GM19372 (cell line): Measurements from ENCODE around the gene TMUB1.

Source experiments
- ATAC-seq: cut with Tn5 transposase; IDR thresholded peaks from one replicate; pipeline ENCODE4 v1.9.1; 2021; ENCODE audit warnings: mild to moderate bottlenecking, low read depth, moderate library complexity; ENCODE audit not compliant: unreplicated experiment

TMUB1 gene

DNA sequence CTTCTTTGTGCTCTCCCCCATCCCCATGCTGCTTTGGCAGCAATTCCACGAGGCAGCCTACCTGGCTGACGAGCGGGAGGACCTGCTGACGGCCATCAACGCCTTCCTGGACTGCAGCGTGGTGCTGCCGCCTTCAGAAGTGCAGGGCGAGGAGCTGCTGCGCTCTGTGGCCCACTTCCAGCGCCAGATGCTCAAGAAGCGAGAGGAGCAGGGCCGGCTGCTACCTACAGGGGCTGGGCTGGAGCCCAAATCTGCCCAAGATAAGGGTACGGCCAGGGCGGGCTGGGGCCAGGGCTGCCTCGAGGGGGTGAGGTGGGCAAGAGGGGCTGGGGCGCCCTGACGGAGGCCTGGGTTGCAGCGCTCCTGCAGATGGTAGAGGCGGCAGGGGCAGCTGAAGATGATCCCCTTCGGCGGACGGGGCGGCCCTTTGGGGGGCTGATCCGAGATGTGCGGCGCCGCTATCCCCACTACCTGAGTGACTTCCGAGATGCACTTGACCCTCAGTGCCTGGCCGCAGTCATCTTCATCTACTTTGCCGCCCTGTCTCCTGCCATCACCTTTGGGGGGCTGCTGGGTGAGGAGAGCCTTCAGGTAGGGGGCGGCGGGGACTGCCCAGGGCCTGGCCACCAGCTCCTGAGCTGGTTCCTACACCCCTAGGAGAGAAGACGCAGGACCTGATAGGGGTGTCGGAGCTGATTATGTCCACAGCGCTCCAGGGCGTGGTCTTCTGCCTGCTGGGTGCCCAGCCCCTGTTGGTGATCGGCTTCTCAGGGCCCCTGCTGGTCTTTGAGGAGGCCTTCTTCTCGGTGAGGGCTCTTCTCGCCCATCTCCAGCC, 12.0 kb downstream of the TMUB1 start:
- ATAC-seq = no peak

DNA sequence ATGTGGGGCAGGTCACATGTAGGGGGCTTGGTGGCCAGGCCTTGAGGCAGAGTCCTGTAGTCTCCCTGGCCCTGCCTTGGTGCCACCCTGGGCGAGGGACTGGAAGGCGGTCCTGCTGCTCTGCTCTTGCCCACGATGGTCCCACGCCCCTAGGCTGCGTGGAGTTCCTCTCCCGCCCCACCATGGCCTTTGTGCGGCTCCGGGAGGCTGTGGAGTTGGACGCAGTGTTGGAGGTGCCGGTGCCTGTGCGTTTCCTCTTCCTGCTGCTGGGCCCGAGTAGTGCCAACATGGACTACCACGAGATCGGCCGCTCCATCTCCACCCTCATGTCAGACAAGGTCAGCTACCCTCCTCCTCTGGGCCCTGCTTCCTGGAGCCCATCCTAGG, 12.7 kb downstream of the TMUB1 start:
- ATAC-seq = no peak

DNA sequence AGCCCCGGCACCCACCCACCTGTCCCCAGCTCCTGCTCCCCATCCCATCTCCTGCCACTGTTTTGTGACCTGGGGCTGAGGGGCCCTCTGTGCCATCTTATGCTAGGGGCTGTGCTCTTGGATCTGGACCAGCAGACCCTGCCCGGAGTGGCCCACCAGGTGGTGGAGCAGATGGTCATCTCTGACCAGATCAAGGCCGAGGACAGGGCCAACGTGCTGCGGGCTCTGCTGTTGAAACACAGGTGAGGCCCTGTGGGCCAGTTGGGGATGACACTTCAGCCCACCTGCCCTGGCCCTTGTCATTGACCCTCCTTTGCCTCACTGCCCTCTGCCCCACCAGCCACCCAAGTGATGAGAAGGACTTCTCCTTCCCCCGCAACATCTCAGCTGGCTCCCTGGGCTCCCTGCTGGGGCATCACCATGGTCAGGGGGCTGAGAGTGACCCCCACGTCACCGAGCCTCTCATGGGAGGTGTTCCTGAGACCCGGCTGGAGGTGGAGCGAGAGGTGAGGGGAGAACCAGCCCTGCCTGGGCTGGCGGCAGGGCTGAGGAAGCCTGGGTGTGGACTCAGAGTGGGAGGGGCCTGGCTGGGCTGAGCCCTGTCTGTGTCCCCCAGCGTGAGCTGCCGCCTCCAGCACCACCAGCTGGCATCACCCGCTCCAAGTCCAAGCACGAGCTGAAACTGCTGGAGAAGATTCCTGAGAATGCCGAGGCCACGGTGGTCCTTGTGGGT, 13.3 kb downstream of the TMUB1 start:
- ATAC-seq = no peak

DNA sequence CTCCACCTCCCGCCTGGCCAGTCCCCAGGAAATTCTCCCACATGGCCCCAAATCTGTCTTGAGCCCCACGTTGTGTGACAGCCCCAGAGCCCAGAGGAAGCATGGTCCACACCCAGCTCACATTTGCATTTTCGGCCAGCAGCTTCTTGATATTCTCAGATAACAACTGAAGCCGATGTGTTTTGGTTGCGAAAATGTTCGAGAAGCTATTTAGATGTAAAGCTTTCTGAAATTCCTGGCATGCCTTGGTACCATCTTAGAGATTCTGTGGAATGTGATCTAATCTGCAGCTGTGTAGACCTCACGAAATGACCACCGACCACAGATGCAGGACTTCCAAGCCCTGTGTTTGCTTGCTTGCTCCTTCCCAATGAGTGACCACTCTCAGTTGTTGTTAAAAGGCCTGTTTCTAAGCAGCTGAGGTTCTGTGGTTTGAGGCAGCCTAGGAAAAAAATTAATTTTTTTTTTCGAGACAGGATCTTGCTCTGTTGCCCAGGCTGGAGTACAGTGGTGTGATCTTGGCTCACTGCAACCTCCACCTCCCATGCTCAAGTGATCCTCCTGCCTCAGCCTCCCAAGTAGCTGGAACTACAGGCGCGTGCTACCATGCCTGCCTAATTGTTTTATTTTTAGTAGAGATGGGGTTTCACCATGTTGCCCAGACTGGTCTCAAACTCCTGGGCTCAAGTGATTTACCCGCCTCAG, 15.1 kb downstream of the TMUB1 start:
- ATAC-seq = no peak

DNA sequence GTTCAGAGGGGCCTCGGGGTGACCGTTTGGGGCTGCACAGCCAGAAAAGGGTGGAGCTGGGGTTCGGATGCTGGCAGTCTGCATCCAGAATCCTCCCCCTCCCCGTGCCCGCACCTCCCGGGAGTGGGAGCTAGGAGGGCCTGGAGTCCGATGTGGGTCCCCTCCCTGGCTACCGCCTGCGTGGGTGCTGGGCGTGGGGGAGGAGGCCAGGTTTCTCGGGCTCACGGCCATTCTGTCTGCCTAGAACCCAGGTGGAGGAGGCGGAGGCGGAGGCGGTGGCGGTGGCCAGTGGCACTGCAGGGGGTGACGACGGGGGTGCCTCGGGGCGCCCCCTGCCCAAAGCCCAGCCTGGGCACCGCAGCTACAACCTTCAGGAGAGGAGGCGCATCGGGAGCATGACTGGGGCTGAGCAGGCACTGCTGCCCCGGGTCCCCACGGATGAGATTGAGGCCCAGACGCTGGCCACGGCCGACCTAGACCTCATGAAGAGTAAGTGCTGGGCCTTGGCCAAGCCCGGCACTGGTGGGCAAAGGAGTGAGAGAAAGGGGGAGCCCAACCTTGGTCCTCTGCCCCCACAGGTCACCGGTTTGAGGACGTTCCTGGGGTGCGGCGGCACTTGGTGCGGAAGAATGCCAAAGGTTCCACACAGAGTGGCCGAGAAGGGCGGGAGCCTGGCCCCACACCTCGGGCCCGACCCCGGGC, 16.9 kb downstream of the TMUB1 start:
- ATAC-seq = no peak

DNA sequence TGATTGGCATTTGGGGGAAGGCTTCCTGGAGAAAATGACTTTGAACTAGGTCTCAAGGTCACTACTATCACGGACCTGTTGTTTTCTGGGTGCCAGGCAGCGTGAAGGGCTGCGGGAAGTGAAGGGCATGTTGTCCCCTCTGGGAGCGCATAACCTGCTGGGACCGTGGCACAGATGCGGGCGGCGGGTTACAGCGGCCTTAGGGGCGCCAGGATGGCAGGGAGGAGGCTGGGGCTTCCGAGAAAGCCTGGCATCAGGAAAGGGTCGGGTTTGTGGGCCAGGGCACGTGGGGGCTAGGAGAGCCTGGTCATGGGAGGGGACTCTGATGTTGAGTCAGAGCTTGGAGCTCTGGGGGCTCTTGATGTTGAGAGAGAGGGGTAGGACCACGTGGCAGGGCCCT, 17.8 kb downstream of the TMUB1 start:
- ATAC-seq = no peak

DNA sequence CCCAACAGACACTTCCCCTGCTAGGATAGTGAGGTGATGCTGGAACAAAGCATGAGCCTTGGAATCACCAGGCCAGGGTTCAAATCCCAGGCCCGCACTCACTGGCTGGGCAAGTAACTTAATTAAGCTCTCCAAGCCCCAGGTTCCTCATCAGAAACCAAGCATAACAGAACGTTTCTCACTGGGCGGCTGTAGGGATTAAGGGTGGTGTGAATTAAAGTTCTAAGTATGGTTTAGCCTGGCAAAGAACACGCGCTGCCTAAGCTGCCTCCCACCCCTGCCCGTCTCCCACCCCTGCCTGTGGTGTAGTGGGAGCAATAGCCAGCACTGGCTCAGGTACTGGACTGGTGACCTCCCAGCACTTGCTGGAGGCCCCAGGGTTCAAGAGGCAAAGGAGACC, 18.3 kb downstream of the TMUB1 start:
- no peak for ATAC-seq

DNA sequence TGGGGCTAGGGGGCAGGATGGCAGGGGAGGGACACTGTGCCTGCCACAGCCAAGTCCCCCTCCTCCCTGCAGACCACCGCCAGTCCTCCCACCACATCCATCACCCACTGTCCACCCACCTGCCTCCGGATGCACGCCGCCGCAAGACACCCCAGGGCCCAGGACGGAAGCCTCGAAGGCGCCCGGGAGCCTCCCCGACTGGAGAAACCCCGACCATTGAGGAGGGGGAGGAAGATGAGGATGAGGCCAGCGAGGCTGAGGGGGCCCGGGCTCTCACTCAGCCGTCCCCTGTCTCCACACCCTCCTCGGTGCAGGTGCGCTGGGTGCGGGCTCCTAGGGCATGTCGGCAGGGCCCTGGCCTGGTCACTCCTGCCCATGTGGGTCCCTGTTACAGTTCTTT, 18.8 kb downstream of the TMUB1 start:
- ATAC-seq = no peak

DNA sequence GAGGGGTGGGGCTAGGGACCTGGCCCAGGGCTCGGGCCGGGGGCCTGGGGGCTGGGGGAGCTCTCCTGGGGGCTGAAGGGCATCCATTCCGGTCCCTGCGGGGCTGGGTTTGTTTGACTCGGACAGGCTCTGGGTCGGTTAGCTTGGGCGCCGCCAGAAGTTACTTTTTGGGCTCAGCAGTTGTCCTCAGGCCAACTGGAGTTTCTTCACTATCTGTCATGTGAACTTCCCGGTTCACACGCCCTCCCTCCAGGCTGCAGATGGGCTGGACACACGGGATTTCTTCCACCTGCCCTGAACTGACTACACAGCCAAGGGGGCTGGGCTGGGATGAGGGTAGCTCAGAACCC, 20.1 kb downstream of the TMUB1 start:
- no peak for ATAC-seq

DNA sequence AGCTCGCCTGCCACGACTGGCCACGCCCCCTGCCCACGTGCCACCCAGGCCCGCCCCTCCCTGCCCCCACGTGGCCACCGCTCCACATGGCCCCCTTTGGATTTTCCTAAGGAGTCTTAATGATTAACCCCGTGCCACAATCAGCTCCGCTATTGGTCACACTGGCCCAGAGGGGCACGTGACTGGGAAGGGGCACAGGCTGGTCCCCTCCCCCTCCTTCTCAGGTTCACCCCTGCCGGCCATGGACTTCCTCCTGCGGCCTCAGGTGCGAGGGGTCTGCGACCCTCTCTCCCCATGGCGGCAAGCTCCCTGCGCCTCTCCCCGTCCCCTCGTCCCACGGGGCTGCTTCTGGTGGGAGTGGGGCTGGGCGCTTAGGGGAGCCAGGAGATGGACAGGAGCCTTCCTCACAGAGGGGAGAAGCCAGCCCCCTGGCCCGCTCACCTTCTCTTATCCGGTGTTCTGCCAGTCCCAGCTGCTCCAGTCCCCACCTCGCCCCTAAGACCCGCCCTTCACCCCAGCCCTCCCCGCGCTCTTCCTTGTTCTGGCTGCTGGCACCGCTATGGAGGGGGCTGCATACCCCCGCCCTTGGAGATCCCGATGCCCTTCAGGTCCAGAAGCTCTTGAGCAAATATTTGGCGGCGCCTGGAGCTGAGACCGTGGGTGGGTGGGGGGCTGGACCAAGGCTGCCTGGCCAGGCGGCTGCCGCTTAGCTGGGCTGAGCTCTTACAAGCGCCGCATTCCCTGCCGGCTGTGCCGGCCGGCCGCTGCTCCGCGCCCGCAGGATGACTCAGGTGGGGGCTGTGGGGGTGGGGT, 20.7 kb downstream of the TMUB1 start:
- ATAC-seq = no peak

DNA sequence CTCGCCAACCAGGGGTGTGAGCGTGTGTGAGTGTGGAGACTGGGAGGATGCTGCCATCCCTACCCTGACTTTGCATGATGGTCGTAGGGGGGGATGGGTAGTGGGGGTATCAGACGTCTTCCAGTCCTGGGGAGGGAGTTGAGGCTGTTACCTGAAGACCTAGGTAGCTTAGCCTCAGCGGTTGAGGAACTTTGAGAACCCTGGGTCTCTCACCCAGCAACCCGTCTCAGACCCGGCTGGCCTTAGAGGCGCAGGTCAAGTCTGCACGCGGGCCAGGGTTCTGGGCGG, 21.2 kb downstream of the TMUB1 start:
- no peak for ATAC-seq

DNA sequence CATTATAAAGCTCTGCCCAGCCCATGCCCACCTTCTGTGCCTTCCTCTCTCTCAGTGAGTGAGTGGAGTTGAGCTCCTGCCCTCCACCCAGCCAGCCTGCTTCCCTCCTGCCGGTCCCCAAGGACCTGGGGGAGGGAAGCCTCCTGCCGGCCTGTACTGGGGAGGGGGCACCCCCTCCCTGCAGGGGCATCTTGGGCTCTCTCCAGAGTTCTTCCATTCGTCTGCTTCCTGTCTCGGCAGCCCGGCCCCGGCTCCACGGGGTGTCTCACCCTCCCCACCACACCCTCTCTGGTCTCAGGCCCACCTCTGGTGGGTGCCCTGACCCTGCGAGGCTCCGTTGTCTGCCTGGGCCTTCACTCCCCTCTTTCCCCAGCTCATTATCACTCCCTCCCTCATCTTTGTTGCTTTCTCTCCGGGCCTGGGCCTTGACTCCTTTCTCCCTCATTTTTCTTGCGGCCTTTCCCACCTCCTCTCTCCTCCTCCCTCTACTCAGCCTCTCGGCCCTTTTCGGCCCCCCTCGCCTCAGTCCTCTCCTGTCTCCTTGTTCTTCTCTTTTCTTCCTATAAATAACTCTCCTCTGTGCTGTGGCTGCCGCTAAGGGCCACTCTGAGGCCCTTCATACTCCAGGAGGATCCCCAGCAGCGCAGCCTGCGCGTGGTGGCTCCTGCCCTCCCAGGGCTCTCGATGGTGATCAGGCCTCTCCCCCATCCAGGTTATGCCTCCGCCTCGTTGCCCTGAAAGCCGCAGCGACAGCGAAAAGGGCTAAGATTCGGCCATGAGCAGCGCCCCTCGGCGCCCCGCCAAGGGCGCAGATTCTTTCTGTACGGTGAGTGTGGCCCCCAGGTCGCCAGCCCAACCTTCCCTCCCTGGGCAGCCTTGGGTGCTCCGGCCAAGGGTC, 21.8 kb downstream of the TMUB1 start:
- ATAC-seq = no peak

DNA sequence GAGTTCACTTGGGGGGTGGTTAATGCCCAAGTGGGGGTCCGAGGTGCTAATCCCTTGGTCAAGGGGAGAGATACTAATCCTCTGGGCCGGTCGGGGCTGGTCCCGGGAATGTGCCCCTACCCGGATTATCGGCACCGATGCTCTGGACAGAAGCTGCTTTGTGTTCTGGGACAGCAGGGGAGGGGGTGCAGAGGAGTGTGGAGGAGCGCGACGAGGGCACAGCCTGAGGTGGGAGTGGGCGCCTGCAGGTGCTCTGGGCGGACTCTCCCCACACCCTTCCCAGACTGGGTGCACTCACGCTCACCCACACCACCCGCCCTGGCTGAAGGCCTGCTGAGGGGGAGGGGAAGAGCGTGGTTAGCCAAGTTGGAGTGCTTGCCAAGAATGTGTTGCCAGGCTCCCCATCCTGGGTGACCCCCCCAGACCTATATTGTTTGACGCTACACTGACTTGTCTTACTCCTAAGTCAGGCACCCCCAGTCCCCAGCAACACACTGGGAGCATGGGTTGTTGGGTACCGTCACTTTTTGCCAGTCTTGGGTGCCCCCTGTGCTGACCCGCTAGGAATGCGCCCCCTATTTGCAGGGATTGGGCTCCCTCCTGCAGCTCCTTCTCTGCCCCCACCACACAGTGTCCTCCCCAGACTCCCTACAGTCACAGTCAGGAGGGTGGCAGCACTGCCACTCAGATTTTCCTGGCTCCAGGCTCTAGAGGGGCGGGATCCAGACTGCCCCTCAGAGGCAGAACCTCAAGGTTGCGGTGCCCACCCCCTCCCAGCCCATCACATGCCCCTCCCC, 22.7 kb downstream of the TMUB1 start:
- ATAC-seq = no peak

DNA sequence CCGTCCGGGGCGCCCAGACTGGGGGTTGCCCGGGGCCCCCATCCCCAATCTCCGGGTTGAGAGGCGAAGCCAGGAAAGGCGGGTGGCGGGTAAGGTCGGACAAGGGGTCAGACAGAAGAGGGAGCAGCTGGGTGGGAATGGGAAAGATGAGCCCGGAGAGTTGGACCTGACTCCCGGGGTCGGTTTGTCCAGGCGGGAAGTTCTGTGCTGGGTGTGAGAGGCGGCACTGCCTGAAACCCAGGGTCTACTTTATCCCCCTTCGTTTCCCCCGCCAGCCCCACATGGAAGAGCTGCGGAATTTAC, 23.2 kb downstream of the TMUB1 start:
- ATAC-seq = no peak

DNA sequence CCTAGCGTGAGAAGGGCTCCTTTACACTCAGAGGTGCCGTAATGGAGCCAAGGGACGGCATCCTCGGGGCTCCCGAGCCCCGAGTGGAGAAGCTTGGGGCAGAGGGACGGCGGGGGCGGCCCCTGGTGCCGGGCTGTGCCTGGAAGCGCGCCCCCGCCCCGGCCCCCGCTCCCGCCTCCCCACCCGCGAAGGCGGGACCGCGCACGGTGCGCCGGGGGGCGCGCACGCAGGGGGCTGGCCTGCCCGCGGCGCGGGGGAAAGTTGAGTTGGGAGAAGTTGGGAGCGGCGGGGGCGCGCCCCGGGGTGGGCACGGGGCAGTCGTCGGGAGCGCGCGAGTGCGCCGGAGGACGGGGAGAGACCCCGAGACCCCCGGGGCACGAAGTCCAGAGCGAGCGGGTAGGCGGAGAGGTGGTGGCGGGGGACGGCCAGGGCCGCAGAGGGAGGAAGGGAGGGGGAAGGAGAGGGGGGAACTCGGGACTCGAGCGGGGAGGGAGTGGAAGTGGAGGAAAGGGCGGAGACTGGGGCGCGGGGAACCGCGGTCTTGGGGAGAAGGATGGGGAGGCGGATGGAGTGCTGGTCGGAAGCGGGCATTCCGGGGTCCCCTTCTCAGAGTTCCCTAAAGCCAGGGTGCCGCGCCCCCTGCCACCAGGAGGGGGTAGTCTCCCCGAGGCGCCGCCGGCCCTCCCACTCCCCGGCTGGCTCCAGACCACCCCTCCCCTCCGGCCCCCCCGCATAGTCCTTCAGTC, 23.8 kb downstream of the TMUB1 start, which contains the start of gene SLC4A2:
Gene SLC4A2, plus strand, starts transcription at position 223 of the 746 bp plus-strand sequence. CDS start 2,399 bp downstream, outside the sequence.
- ATAC-seq = no peak

DNA sequence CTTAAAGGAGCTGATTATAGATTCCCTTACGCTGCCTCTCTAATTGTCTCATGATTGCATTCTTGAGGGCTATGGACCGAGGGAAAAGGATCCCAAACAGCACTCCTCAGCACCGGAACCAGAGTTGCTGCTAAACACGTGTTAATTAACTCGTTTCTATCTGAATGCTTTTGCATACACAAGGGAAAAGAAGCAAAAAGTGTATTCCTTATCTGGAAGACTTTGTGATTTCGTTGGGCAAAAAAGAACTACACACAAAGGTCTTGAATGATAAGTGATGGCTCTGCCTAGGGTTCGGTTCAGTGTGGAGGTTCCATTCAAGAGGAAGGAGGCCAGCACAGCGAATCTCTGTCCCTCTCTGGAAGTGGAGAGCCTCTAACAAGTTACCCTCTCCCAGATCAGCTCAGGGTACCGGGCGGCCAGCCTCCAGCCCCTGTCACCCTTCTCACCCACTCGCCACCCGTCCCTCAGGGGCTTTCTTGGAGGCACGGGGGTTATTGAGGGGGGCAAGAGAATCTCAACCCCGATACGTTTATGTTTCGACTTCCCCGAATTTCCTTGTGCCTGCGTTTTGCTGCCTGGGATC, 24.4 kb downstream of the TMUB1 start:
- ATAC-seq = no peak

DNA sequence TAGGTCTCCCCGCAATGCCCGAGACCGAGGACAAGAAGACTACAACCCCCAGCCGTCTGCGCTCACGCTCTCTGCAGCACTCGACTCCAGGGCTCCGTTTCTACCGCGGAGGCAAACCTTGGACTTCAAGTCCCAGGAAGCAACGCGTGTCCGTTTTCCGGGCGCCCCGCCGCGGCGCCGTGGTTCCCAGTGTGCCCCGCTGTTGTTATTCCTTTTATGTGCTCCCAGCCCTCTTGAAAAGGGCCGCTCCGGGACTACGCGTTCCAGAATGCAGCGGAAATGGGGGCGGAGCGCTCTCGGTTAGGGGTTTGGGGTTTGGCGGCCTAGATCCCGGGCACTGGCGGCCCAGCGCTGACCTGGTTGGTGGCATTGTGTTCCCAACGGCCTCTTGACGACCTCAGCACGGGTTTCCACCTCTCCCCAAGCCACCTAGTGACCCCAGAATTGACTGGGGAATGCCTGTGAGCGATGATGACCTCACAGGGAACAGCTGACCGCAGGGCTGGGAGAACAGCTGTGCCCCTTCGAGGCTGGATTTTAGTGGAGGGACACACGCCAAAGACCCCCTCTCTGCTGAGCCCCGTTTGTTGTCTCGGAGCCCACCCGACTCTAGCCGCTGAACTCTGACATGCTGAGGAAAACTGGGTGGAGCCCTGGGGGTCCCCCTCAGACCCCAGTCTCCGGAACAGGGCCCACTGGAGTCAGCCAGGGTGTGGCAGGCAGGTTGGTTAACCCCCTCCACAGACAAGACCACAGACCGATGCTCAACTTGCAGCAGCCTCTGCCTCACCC, 25.1 kb downstream of the TMUB1 start:
- peak; percentile 82 for ATAC-seq
